GM08714 (cell line): ENCODE data around the gene RNF20.

Source experiments
- H3K4me3 ChIP-seq: fragments of 200-500 bp; sonication (Bioruptor generic); 2 replicates; pipeline ENCODE4 v1.5.1; 2014; ENCODE audit warnings: mild to moderate bottlenecking, low read length, inconsistent platforms
- ZNF274 ChIP-seq: IDR thresholded peaks from 2 replicates; pipeline ENCODE4 v1.6.1; 2012; ENCODE audit warnings: mild to moderate bottlenecking, low read depth, low read length

Gene RNF20

GRCh38 chr9:101590901-101591300 is 57.2 kb downstream of the RNF20 start:
- no peak for TF ChIP-seq ZNF274
- H3K4me3 ChIP-seq = no peak overlapping the region

- TF ChIP-seq ZNF274 = no peak
- no peak overlapping the region for H3K4me3 ChIP-seq
These were observed 58.3 kb downstream of the RNF20 start for GRCh38 chr9:101591787-101592446.

DNA sequence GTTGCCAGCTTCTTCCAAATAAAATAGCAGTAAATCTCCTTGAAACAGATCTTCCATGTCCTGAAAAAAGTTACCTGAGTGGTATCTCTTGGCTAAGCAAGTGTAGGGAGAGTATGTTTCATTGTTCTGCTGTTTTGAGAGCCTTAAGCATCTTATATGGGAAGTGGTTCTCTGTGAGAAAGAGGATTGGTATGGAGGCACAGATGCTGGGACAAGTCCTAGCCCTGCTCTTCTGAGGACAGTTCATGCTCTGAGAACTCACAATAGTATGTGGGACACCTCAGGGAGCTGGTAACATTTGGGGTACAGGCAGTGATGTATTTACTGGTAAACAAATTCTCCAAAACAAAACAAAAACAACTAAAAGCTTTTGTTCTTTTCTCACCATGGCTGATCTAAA is 59.1 kb downstream of the RNF20 start:
- TF ChIP-seq ZNF274 = no peak
- no peak overlapping the region for H3K4me3 ChIP-seq

DNA sequence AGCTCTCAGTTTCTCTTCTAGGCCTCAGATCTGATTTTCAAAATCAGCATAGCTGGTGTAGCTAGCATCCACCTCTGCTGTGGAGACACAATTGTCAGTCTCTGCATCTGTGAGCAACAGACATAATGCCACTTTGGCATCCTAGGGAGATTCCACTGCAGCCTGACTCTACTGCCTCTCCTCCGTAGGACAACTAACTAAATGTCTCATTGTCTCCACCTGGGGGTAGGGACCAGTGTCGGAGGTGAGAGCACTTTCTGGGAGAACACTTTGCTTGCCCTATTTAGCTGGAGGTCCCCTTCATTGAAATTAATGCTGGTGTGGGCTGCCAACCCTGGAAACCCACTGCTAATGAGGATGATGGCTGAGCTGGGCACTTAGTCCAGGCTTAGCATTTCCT is 59.7 kb downstream of the RNF20 start:
- H3K4me3 ChIP-seq = no peak overlapping the region
- TF ChIP-seq ZNF274 = no peak

DNA sequence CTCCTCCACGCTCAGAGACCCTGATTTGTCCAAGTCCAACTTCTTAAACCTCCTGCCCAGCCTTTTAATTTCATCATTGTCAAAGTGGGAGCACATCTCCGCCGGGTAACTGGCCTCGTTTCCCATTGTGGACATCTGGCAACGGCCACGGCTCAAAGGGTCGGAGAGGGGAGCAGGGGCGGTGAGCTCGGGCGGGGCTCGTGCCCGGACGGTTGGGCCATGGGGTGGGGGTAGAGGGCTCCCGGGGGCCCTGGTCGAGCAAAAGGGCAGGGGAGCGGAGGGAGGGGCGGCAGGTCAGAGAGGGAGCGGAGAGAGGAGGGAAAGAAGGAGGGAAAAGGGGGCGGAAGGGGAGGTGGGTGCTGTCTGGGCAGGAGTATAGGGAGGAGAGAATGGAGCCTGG is 61.1 kb downstream of the RNF20 start, which contains the start of gene PPP3R2:
PPP3R2 (minus strand) TSS at position 174 of the 400 bp plus-strand sequence; CDS start at position 126, 48 bp downstream.
- no peak within 1 kb of the TSS for H3K4me3 ChIP-seq
- no peak for TF ChIP-seq ZNF274

DNA sequence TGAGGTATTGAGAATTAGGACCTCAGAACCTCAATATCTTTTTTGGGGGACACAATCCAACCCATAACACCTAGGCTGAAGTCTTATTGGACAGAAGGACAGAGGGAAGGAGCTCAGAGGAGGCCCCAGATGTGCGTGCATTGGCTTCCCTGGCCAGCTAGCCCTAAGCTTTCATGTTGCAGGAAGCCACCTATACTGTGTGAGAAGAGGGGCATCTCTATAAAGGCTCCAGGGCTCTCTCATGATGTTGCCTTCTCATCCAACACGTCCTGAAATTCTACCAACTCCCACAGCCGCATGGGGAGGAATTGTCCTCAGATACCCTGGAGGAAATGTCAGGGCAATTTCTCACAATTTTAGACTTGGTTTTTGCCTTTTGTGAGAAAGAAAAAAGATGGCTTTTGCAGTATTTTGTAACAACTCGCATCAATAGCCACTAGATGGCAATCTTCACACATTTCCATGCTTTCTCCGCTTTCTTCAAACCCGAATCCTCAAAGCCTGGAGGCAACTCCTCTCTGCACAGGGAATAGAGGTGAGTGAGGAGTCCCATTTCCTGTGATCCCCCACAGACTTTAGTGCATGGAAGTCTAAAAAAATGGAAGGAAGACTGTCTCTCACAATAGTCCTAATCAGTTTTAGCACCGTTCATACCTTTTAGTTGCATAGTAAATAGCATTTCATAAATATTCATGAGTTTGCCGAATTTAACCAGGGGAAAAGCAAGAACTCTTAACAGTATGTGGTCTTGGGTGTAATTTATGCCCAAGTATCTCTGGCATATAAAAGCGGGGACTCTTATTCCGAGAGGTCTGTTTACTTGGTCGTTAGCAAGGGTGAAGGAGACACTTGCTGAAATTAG is 68.5 kb downstream of the RNF20 start:
- TF ChIP-seq ZNF274 = no peak
- H3K4me3 ChIP-seq = no peak overlapping the region

DNA sequence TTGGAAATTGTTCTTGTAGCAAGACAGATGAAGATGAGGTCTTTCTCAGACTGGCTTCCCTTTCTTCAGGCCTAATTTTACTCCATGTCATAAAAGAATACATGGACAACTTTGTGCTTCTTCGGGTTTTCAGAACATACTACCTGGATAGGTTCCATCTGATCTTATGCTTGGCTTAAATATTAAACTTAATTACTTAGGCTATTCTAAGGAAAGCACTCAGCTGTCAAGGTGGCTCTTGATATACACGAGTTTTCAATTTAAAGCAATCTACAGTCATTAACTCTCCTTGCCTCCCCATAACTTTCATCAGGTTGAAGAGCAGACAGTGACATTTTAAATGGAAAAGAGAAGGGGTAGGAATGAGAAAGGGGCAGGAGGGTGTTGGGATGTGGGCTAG is 70.6 kb downstream of the RNF20 start:
- no peak for TF ChIP-seq ZNF274

DNA sequence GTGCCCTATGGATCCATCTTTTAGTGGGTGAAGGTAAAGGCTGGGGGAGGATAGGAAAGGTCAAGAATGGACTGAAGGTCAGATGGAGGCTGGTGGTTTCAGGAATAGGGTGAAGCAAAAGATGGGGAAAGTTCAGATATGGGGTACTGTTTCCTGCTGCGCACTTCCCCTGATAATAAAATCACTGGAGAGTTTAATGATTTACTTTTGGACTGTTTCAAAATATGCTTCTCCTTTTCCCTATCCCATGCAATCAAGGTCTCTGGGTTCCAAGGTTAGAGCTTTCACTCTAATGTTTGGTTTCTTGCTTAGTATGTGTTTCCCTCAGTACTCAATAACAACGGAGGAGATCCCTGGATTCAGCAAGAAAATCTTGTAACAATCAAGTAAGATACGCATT is 71.9 kb downstream of the RNF20 start:
- no peak for TF ChIP-seq ZNF274
- H3K4me3 ChIP-seq = no peak overlapping the region

More for the DNA sequence above, 70.6 kb downstream of the RNF20 start:
- no peak overlapping the region for H3K4me3 ChIP-seq
